DMS114 treated with DMSO at 0.1 percent for 48 hours (cell line): ENCODE data around the gene NKTR.

Experiments used
- DNase-seq: peaks from one replicate; lab custom pipeline; 2025; ENCODE audit not compliant: unreplicated experiment; lab: John Stamatoyannopoulos, UW

NKTR gene

GRCh38 chr3:42680806-42681205 lies 80.3 kb downstream of the NKTR start:
- DNase-seq, result no peak

GRCh38 chr3:42681361-42682038 lies 81.0 kb downstream of the NKTR start:
- DNase-seq, result no peak

- DNase-seq, result no peak
These were observed 82.0 kb downstream of the NKTR start for GRCh38 chr3:42682301-42683070.

- DNase-seq, result no peak
These were observed 83.6 kb downstream of the NKTR start for GRCh38 chr3:42683875-42684598.

- no peak for DNase-seq
These were observed 84.3 kb downstream of the NKTR start for GRCh38 chr3:42684632-42685362.

GRCh38 chr3:42685363-42685881 lies 84.9 kb downstream of the NKTR start, which contains the start of gene KLHL40:
Gene KLHL40 (plus strand): TSS chr3:42685537. CDS start chr3:42685619, 82 bp downstream.
- DNase-seq, result no peak

GRCh38 chr3:42685891-42686820 lies 85.7 kb downstream of the NKTR start:
- no peak for DNase-seq

GRCh38 chr3:42686832-42687650 lies 86.6 kb downstream of the NKTR start:
- no peak for DNase-seq

GRCh38 chr3:42688016-42688415 lies 87.5 kb downstream of the NKTR start:
- no peak for DNase-seq

- DNase-seq, result no peak
These were observed 88.3 kb downstream of the NKTR start for GRCh38 chr3:42688487-42689420.

GRCh38 chr3:42689421-42690014 lies 89.0 kb downstream of the NKTR start:
- DNase-seq, result no peak

- no peak for DNase-seq
These were observed 89.7 kb downstream of the NKTR start for GRCh38 chr3:42690191-42690590.

GRCh38 chr3:42690766-42691680 lies 90.5 kb downstream of the NKTR start:
- no peak for DNase-seq

- no peak for DNase-seq
These were observed 91.6 kb downstream of the NKTR start for GRCh38 chr3:42691816-42692666.

GRCh38 chr3:42692667-42693529 lies 92.4 kb downstream of the NKTR start:
- DNase-seq, result no peak
